ENCODE results near the gene TEC.

DNA sequence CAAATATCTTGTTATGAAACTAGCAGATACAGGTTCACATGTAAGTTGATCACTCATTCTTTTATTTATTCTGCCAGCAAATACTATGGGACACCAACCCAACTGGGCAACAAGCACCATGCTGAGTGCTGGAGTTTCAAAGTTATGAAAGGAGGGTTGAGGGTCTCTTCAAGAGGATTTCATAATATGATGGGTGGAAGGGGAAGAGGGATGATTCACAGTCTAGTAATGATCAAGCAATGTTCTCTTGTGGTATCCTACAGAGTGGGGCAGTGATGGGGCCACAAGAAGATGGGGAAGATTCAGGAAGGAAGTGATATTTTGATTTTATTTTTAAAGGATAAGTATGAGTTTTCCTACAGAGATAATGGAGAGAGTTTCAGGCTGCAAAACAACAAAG lies 89.4 kb downstream of the TEC start:
- TF ChIP-seq, protein P1, sequence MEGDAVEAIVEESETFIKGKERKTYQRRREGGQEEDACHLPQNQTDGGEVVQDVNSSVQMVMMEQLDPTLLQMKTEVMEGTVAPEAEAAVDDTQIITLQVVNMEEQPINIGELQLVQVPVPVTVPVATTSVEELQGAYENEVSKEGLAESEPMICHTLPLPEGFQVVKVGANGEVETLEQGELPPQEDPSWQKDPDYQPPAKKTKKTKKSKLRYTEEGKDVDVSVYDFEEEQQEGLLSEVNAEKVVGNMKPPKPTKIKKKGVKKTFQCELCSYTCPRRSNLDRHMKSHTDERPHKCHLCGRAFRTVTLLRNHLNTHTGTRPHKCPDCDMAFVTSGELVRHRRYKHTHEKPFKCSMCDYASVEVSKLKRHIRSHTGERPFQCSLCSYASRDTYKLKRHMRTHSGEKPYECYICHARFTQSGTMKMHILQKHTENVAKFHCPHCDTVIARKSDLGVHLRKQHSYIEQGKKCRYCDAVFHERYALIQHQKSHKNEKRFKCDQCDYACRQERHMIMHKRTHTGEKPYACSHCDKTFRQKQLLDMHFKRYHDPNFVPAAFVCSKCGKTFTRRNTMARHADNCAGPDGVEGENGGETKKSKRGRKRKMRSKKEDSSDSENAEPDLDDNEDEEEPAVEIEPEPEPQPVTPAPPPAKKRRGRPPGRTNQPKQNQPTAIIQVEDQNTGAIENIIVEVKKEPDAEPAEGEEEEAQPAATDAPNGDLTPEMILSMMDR (IDR thresholded peaks at IDR 0.05), result no peak
- TF ChIP-seq POLR2AphosphoS5 (IDR thresholded peaks at IDR 0.05; ENCODE audit: low read depth, low read length) (no peak), SIN3A (IDR thresholded peaks at IDR 0.05; ENCODE audit: borderline replicate concordance, insufficient read depth, low read depth, low read length) (no peak), TCF7L2 (IDR thresholded peaks at IDR 0.05; ENCODE audit: low read depth, low read length) (no peak)
- TF ChIP-seq, protein P2, sequence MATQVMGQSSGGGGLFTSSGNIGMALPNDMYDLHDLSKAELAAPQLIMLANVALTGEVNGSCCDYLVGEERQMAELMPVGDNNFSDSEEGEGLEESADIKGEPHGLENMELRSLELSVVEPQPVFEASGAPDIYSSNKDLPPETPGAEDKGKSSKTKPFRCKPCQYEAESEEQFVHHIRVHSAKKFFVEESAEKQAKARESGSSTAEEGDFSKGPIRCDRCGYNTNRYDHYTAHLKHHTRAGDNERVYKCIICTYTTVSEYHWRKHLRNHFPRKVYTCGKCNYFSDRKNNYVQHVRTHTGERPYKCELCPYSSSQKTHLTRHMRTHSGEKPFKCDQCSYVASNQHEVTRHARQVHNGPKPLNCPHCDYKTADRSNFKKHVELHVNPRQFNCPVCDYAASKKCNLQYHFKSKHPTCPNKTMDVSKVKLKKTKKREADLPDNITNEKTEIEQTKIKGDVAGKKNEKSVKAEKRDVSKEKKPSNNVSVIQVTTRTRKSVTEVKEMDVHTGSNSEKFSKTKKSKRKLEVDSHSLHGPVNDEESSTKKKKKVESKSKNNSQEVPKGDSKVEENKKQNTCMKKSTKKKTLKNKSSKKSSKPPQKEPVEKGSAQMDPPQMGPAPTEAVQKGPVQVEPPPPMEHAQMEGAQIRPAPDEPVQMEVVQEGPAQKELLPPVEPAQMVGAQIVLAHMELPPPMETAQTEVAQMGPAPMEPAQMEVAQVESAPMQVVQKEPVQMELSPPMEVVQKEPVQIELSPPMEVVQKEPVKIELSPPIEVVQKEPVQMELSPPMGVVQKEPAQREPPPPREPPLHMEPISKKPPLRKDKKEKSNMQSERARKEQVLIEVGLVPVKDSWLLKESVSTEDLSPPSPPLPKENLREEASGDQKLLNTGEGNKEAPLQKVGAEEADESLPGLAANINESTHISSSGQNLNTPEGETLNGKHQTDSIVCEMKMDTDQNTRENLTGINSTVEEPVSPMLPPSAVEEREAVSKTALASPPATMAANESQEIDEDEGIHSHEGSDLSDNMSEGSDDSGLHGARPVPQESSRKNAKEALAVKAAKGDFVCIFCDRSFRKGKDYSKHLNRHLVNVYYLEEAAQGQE (IDR thresholded peaks at IDR 0.05; ENCODE audit: insufficient read depth in 1 of 2, low read depth in 2 of 2, low read length in 1 of 2), result no peak

Measured in Panc1 (cell line).